Stimulated activated CD8-positive, alpha-beta memory T cell treated with anti-CD3 and anti-CD28 coated beads, Interleukin-2, amount 100 ng/mL, for 1 hour (primary cell): Measurements from ENCODE around the gene KIAA1328.

Experiments
- DNase-seq, 2 donors: peaks; one replicate each; pipeline ENCODE4 v3.0.0-alpha.2; 2020; ENCODE audit warnings: low read depth in 2 of 2

KIAA1328 gene

GRCh38 chr18:37277804-37278203 lies 448.9 kb downstream of the KIAA1328 start:
- DNase-seq = no peak
